Right cardiac atrium (tissue), 5 donors: ENCODE data around the gene RRP8. TPM values are rescaled to one million over a fixed set of nuclear protein-coding genes. Genes with fewer than 3 reads are reported as not detected.

Experiments
- ATAC-seq, 2 donors: fragments of 200-7000 bp; cut with Tn5 transposase; one replicate each; pipeline versions ENCODE4 v1.8.0 to v1.9.1; 2020; ENCODE audit warnings: moderate library complexity in 2 of 2, mild to moderate bottlenecking in 1 of 2
- DNase-seq, 3 donors: peaks; one replicate each; pipeline ENCODE4 v3.0.0-alpha.2; 2020
- H3K27ac ChIP-seq: one replicate; pipeline ENCODE4 v1.5.1; 2013; ENCODE audit warnings: mild to moderate bottlenecking, low read length, control low read depth, moderate library complexity
- H3K27me3 ChIP-seq: one replicate; pipeline ENCODE4 v1.6.1; 2013; ENCODE audit not compliant: control insufficient read depth, insufficient read depth
- H3K4me1 ChIP-seq: one replicate; pipeline ENCODE4 v1.6.1; 2013; ENCODE audit warnings: low read length; ENCODE audit not compliant: control insufficient read depth, insufficient read depth
- H3K4me3 ChIP-seq: one replicate; pipeline ENCODE4 v1.5.1; 2013; ENCODE audit warnings: low read length, control low read depth
- H3K9me3 ChIP-seq: one replicate; pipeline ENCODE4 v1.6.1; 2013; ENCODE audit warnings: low read length; ENCODE audit not compliant: control insufficient read depth
- WGBS: extraction: QIAGEN DNeasy Blood & Tissue Kit; methylation state at CpG from one replicate; pipeline ENCODE4 v1.1.7; 2013; 5-methylcytosine and 5-hydroxymethylcytosine counted together
- intact Hi-C, 4 donors: fragments of 100-400 bp; cut with DNase I; formaldehyde crosslinking; loops; one replicate each; pipeline versions ENCODE4 v1.11.0 to v1.14.0; 2022 to 2023
- polyA plus RNA-seq: library from polyadenylated mRNA; stranded (reverse); fragments of 200-250 nt; gene quantifications from one replicate; pipeline ENCODE4 v1.2.3, GENCODE V29; 2013
- total RNA-seq, 4 donors: library from RNA; stranded (reverse); fragmentation: NEBNext Ultra II Directional; extraction: Animal tissue kit (Norgen Biotek cat#: 25700); gene quantifications; one replicate each; pipeline ENCODE4 v1.2.1, GENCODE V29; 2021
- donor health status: healthy with polysubstance abuse.
- donor health status: DM: no; HTN: yes; CAD: no.
- donor health status: DM: no; HTN: no; CAD: no.
- donor health status: DM: no; HTN: yes; CAD: no; lungs with severe emphysema.
- donor health status: DM: yes; HTN: yes; CAD: no.

The RRP8 gene
- total and polyA plus RNA-seq, 5 donors: 15.8 to 21.7 (median 18.6) TPM

GRCh38 chr11:6615882-6616585 lies 12.6 kb upstream of the RRP8 start:
- no peak for DNase-seq
- Histone ChIP-seq H3K27me3 (no peaks in the 10 kb centered on the region), H3K9me3 (no peaks in the 10 kb centered on the region), H3K4me1 (peaks cover 2% of the 10 kb centered on the region), H3K4me3 (no peak overlapping the region), H3K27ac (no peak overlapping the region)
- intact Hi-C loops: no loop called here
- ATAC-seq: no peak
- 95% methylated on average over 9 of the region's 9 CpGs for WGBS

GRCh38 chr11:6615046-6615445 lies 11.6 kb upstream of the RRP8 start:
- ATAC-seq (no peak), DNase-seq (no peak)
- no peak overlapping the region for H3K4me3 ChIP-seq
- H3K4me1 ChIP-seq: peaks cover 2% of the 10 kb centered on the region
- no peaks in the 10 kb centered on the region for H3K9me3 ChIP-seq
- WGBS: 95% methylated on average over 5 of the region's 5 CpGs
- no peak overlapping the region for H3K27ac ChIP-seq
- intact Hi-C loops: no loop called here
- H3K27me3 ChIP-seq: no peaks in the 10 kb centered on the region

- intact Hi-C loops: loop anchor here in 2 of 4 donors (5.0 kb wide), 1 partner anchor 68 kb away; the partner anchor contains the start of gene MRPL17 (in 2 of the 2)
These were observed 11.0 kb upstream of the RRP8 start for GRCh38 chr11:6614446-6614845.

GRCh38 chr11:6613496-6613895 lies 10.1 kb upstream of the RRP8 start:
- intact Hi-C loops: loop anchor here in 3 of 4 donors (2.0 to 5.0 kb wide), 2 partner anchors 69 kb away; partner anchors contain the start of gene MRPL17 (in 3 of the 3)
- Histone ChIP-seq H3K9me3 (no peaks in the 10 kb centered on the region), H3K4me3 (no peak overlapping the region), H3K27ac (no peak overlapping the region), H3K27me3 (no peaks in the 10 kb centered on the region), H3K4me1 (peaks cover 2% of the 10 kb centered on the region)
- WGBS: 96% methylated on average over 3 of the region's 3 CpGs
- no peak for DNase-seq
- ATAC-seq: no peak

More at GRCh38 chr11:6614446-6614845, 11.0 kb upstream of the RRP8 start:
- Histone ChIP-seq H3K9me3 (no peaks in the 10 kb centered on the region), H3K4me3 (no peak overlapping the region), H3K27ac (no peak overlapping the region), H3K4me1 (peaks cover 2% of the 10 kb centered on the region), H3K27me3 (no peaks in the 10 kb centered on the region)
- no peak for ATAC-seq
- WGBS: 88% methylated on average over 2 of the region's 2 CpGs
- DNase-seq: no peak

- ATAC-seq (peak; percentile 95), DNase-seq (peak; percentile 99 to 100 (median 99))
- Histone ChIP-seq H3K4me1 (peaks cover 5% of the 10 kb centered on the region), H3K9me3 (no peaks in the 10 kb centered on the region), H3K4me3 (peak within 1 kb of the TSS; percentile 91), H3K27me3 (no peaks in the 10 kb centered on the region), H3K27ac (peak within 1 kb of the TSS; percentile 98)
- under 1% methylated on average over 51 of the region's 51 CpGs for WGBS
- intact Hi-C loops: loop anchor here in 3 of 4 donors (2.0 to 5.0 kb wide), 2 partner anchors 70 kb away; partner anchors contain the start of gene MRPL17 (in 3 of the 3)
These were observed 9.0 kb upstream of the RRP8 start, which contains the start of gene TAF10 for GRCh38 chr11:6612213-6613041. Gene TAF10 (minus strand): TSS chr11:6612216. CDS start chr11:6612189, 27 bp downstream.

GRCh38 chr11:6611963-6612212 lies 8.5 kb upstream of the RRP8 start:
- DNase-seq: no peak
- Histone ChIP-seq H3K4me3 (peak overlapping the region; percentile 91), H3K4me1 (peaks cover 6% of the 10 kb centered on the region), H3K27me3 (no peaks in the 10 kb centered on the region), H3K9me3 (no peaks in the 10 kb centered on the region), H3K27ac (peak overlapping the region; percentile 88)
- WGBS: under 1% methylated on average over 36 of the region's 36 CpGs
- ATAC-seq: no peak
- intact Hi-C loops: loop anchor here in 3 of 4 donors (2.0 to 5.0 kb wide), 2 partner anchors 70 to 71 kb away; partner anchors contain the start of gene MRPL17 (in 3 of the 3)

- Histone ChIP-seq H3K27ac (peak overlapping the region; percentile 88), H3K27me3 (no peaks in the 10 kb centered on the region), H3K9me3 (no peaks in the 10 kb centered on the region), H3K4me3 (peak overlapping the region; percentile 91), H3K4me1 (peaks cover 11% of the 10 kb centered on the region)
- DNase-seq (peak; percentile 61 to 89 (median 80)), ATAC-seq (peak; percentile 1 to 2)
- intact Hi-C loops: loop anchor here in 2 of 4 donors (5.0 kb wide), 1 partner anchor 71 kb away; the partner anchor contains the start of gene MRPL17 (in 2 of the 2)
- WGBS: 10% methylated on average over 39 of the region's 39 CpGs
These were observed 7.9 kb upstream of the RRP8 start for GRCh38 chr11:6611092-6611962.

- 87% methylated on average over 6 of the region's 6 CpGs for WGBS
- H3K4me1 ChIP-seq: peaks cover 14% of the 10 kb centered on the region
- H3K27me3 ChIP-seq: no peaks in the 10 kb centered on the region
- peak in 1 of 3 donors; percentile 65 for DNase-seq
- intact Hi-C loops: loop anchor here in 2 of 4 donors (5.0 kb wide), 1 partner anchor 72 kb away; the partner anchor contains the start of gene MRPL17 (in 2 of the 2)
- no peaks in the 10 kb centered on the region for H3K9me3 ChIP-seq
- H3K4me3 ChIP-seq: no peak overlapping the region
- no peak for ATAC-seq
- no peak overlapping the region for H3K27ac ChIP-seq
These were observed 7.2 kb upstream of the RRP8 start for GRCh38 chr11:6610591-6610990.

- WGBS: 73% methylated on average over 8 of the region's 8 CpGs
- intact Hi-C loops: loop anchor here in 2 of 4 donors (5.0 kb wide), 1 partner anchor 73 kb away; the partner anchor contains the start of gene MRPL17 (in 2 of the 2)
- no peak for ATAC-seq
- peaks cover 16% of the 10 kb centered on the region for H3K4me1 ChIP-seq
- DNase-seq: no peak
- no peaks in the 10 kb centered on the region for H3K27me3 ChIP-seq
- no peak overlapping the region for H3K27ac ChIP-seq
- no peaks in the 10 kb centered on the region for H3K9me3 ChIP-seq
- no peak overlapping the region for H3K4me3 ChIP-seq
These were observed 6.1 kb upstream of the RRP8 start for GRCh38 chr11:6609502-6610015.
